OCI-LY1 (cell line): Measurements from ENCODE around the gene SNRK.

Source experiments
- H2AFZ ChIP-seq: fragments of 200-600 bp; sonication (generic), shearing (Covaris generic); 2 replicates; pipeline ENCODE4 v1.6.0; 2014; ENCODE audit warnings: antibody characterized with exemption, mild to moderate bottlenecking, low read length
- H3F3A ChIP-seq: fragments of 200-600 bp; sonication (generic), shearing (Covaris generic); 2 replicates; pipeline ENCODE4 v1.6.0; 2014; ENCODE audit warnings: mild to moderate bottlenecking, antibody characterized with exemption, low read length, moderate library complexity; ENCODE audit not compliant: insufficient read depth
- H3K27ac ChIP-seq: fragments of 200-600 bp; sonication (generic); 2 replicates; pipeline ENCODE4 v1.5.1; 2014; ENCODE audit warnings: low read length, mixed run types, mild to moderate bottlenecking, low read depth; ENCODE audit not compliant: poor library complexity, severe bottlenecking
- H3K27me3 ChIP-seq: fragments of 200-600 bp; sonication (generic); 2 replicates; pipeline ENCODE4 v1.6.0; 2014; ENCODE audit warnings: antibody characterized with exemption, mild to moderate bottlenecking, low read length, moderate library complexity; ENCODE audit not compliant: insufficient read depth
- H3K36me3 ChIP-seq: fragments of 200-600 bp; sonication (generic); 2 replicates; pipeline ENCODE4 v1.6.1; 2014; ENCODE audit warnings: mild to moderate bottlenecking, antibody characterized with exemption, low read length, moderate library complexity, mixed read lengths; ENCODE audit not compliant: insufficient read depth
- H3K4me1 ChIP-seq: fragments of 200-600 bp; sonication (generic); 2 replicates; pipeline ENCODE4 v1.5.1; 2014; ENCODE audit warnings: mild to moderate bottlenecking, low read length, moderate library complexity; ENCODE audit not compliant: insufficient read depth, severe bottlenecking
- H3K4me2 ChIP-seq: fragments of 200-600 bp; sonication (generic), shearing (Covaris generic); 2 replicates; pipeline ENCODE4 v1.6.1; 2014; ENCODE audit warnings: low read length
- H3K4me3 ChIP-seq: fragments of 200-600 bp; sonication (generic); 2 replicates; pipeline ENCODE4 v1.5.1; 2014; ENCODE audit warnings: low read length, low read depth, mild to moderate bottlenecking, mixed read lengths; ENCODE audit not compliant: poor library complexity, severe bottlenecking
- H3K79me2 ChIP-seq: fragments of 200-600 bp; shearing (Covaris generic); 2 replicates; pipeline ENCODE4 v1.6.1; 2016; ENCODE audit warnings: mixed run types, low read length, mixed read lengths; ENCODE audit not compliant: insufficient read depth
- H3K9ac ChIP-seq: fragments of 200-600 bp; sonication (generic), shearing (Covaris generic); 2 replicates; pipeline ENCODE4 v1.6.1; 2014; ENCODE audit warnings: mild to moderate bottlenecking, low read length, mixed read lengths
- H3K9me2 ChIP-seq: fragments of 200-600 bp; sonication (generic), shearing (Covaris generic); 2 replicates; pipeline ENCODE4 v1.6.1; 2014; ENCODE audit warnings: low read depth, mild to moderate bottlenecking, low read length, mixed read lengths
- H3K9me3 ChIP-seq: fragments of 200-600 bp; shearing (Covaris generic); 2 replicates; pipeline ENCODE4 v1.6.1; 2014; ENCODE audit warnings: low read length, mixed read lengths
- H4K20me1 ChIP-seq: fragments of 200-600 bp; sonication (generic), shearing (Covaris generic); 2 replicates; pipeline ENCODE4 v1.6.0; 2016; ENCODE audit warnings: mild to moderate bottlenecking, low read length; ENCODE audit not compliant: insufficient read depth
- CTCF ChIP-seq: fragments of 200-600 bp; sonication (generic), shearing (Covaris generic); IDR thresholded peaks from 2 replicates; pipeline ENCODE4 v1.5.1; 2017; ENCODE audit warnings: mild to moderate bottlenecking, antibody characterized with exemption, low read length, moderate library complexity, mixed read lengths
- EZH2 ChIP-seq: fragments of 200-600 bp; sonication (generic), shearing (Covaris generic); IDR thresholded peaks from 2 replicates; pipeline ENCODE4 v1.8.0; 2017; ENCODE audit warnings: borderline replicate concordance, mixed run types, mild to moderate bottlenecking, antibody characterized with exemption, low read length, moderate library complexity, mixed read lengths

Gene SNRK

GRCh38 chr3:43388175-43388574 is 101.8 kb downstream of the SNRK start:
- Histone ChIP-seq H3K9me3 (no peaks in the 10 kb centered on the region), H4K20me1 (no peaks in the 10 kb centered on the region), H3K27me3 (no peaks in the 10 kb centered on the region), H2AFZ (no peak overlapping the region), H3K4me1 (peaks cover 8% of the 10 kb centered on the region), H3K27ac (no peak overlapping the region), H3K4me2 (no peak overlapping the region), H3K79me2 (no peaks in the 10 kb centered on the region), H3K4me3 (no peak overlapping the region), H3K9me2 (no peaks in the 10 kb centered on the region), H3F3A (no peaks in the 10 kb centered on the region), H3K36me3 (no peaks in the 10 kb centered on the region), H3K9ac (no peak overlapping the region)
- TF ChIP-seq EZH2 (no peak), CTCF (no peak)

- H3K4me1 ChIP-seq, result peaks cover 8% of the 10 kb centered on the region
- H2AFZ ChIP-seq, result no peak overlapping the region
- no peaks in the 10 kb centered on the region for H3K9me3 ChIP-seq
- no peaks in the 10 kb centered on the region for H3K27me3 ChIP-seq
- no peaks in the 10 kb centered on the region for H3K36me3 ChIP-seq
- no peaks in the 10 kb centered on the region for H3K9me2 ChIP-seq
- H3F3A ChIP-seq, result no peaks in the 10 kb centered on the region
- no peak overlapping the region for H3K9ac ChIP-seq
- H3K4me3 ChIP-seq, result no peak overlapping the region
- H3K79me2 ChIP-seq, result no peaks in the 10 kb centered on the region
- no peaks in the 10 kb centered on the region for H4K20me1 ChIP-seq
- no peak for TF ChIP-seq CTCF
- TF ChIP-seq EZH2, result no peak
- no peak overlapping the region for H3K4me2 ChIP-seq
- no peak overlapping the region for H3K27ac ChIP-seq
These were observed 102.6 kb downstream of the SNRK start for GRCh38 chr3:43388915-43389314.

GRCh38 chr3:43389388-43390254 is 103.3 kb downstream of the SNRK start:
- H3K27ac ChIP-seq, result no peak overlapping the region
- H3K4me2 ChIP-seq, result peak overlapping the region; percentile 24; the same call in 1 of the 2 replicates

More at GRCh38 chr3:43389388-43390254, 103.3 kb downstream of the SNRK start:
- H4K20me1 ChIP-seq, result no peaks in the 10 kb centered on the region
- H3K79me2 ChIP-seq, result no peaks in the 10 kb centered on the region
- no peaks in the 10 kb centered on the region for H3K36me3 ChIP-seq
- no peak overlapping the region for H2AFZ ChIP-seq
- no peak overlapping the region for H3K9ac ChIP-seq
- TF ChIP-seq CTCF, result no peak
- TF ChIP-seq EZH2, result no peak
- H3K9me3 ChIP-seq, result no peaks in the 10 kb centered on the region
- H3K4me3 ChIP-seq, result no peak overlapping the region
- H3K27me3 ChIP-seq, result no peaks in the 10 kb centered on the region
- H3K4me1 ChIP-seq, result peaks cover 8% of the 10 kb centered on the region
- no peaks in the 10 kb centered on the region for H3F3A ChIP-seq
- H3K9me2 ChIP-seq, result no peaks in the 10 kb centered on the region
